ENCODE data around the gene PCCA.

Gene PCCA

GRCh38 chr13:100461309-100462030 lies 372.6 kb downstream of the PCCA start:
- Histone ChIP-seq H3K36me3 (ENCODE audit: control insufficient read depth, insufficient read depth, low read length) (no peaks in the 10 kb centered on the region), H3K9ac (ENCODE audit: low read depth, low read length) (no peak overlapping the region), H3K4me1 (ENCODE audit: control insufficient read depth, insufficient read depth, low read length) (peaks cover 30% of the 10 kb centered on the region), H3K9me3 (ENCODE audit: control insufficient read depth, insufficient read depth, low read length) (no peaks in the 10 kb centered on the region), H3K27ac (ENCODE audit: low read depth, low read length) (peak overlapping the region; percentile 53), H3K27me3 (ENCODE audit: control insufficient read depth, insufficient read depth, low read length) (no peaks in the 10 kb centered on the region), H3K4me3 (ENCODE audit: low read depth, low read length) (no peak overlapping the region)

- no peak overlapping the region for H3K27ac ChIP-seq (ENCODE audit: low read depth, low read length)
- no peak overlapping the region for H3K4me3 ChIP-seq (ENCODE audit: low read depth, low read length)
- no peaks in the 10 kb centered on the region for H3K36me3 ChIP-seq (ENCODE audit: control insufficient read depth, insufficient read depth, low read length)
- H3K4me1 ChIP-seq (ENCODE audit: control insufficient read depth, insufficient read depth, low read length) = peaks cover 30% of the 10 kb centered on the region
- H3K9me3 ChIP-seq (ENCODE audit: control insufficient read depth, insufficient read depth, low read length) = no peaks in the 10 kb centered on the region
- no peak overlapping the region for H3K9ac ChIP-seq (ENCODE audit: low read depth, low read length)
- H3K27me3 ChIP-seq (ENCODE audit: control insufficient read depth, insufficient read depth, low read length) = no peaks in the 10 kb centered on the region
Observed at GRCh38 chr13:100464006-100464405, 375.1 kb downstream of the PCCA start.

- Histone ChIP-seq H3K4me3 (ENCODE audit: low read depth, low read length) (no peak overlapping the region), H3K4me1 (ENCODE audit: control insufficient read depth, insufficient read depth, low read length) (peaks cover 30% of the 10 kb centered on the region), H3K9ac (ENCODE audit: low read depth, low read length) (no peak overlapping the region), H3K27ac (ENCODE audit: low read depth, low read length) (no peak overlapping the region), H3K9me3 (ENCODE audit: control insufficient read depth, insufficient read depth, low read length) (no peaks in the 10 kb centered on the region), H3K36me3 (ENCODE audit: control insufficient read depth, insufficient read depth, low read length) (no peaks in the 10 kb centered on the region), H3K27me3 (ENCODE audit: control insufficient read depth, insufficient read depth, low read length) (no peaks in the 10 kb centered on the region)
Observed at GRCh38 chr13:100465558-100465957, 376.7 kb downstream of the PCCA start.

GRCh38 chr13:100470866-100471505 lies 382.1 kb downstream of the PCCA start:
- Histone ChIP-seq H3K4me1 (ENCODE audit: control insufficient read depth, insufficient read depth, low read length) (peaks cover 20% of the 10 kb centered on the region), H3K27ac (ENCODE audit: low read depth, low read length) (no peak overlapping the region), H3K36me3 (ENCODE audit: control insufficient read depth, insufficient read depth, low read length) (no peaks in the 10 kb centered on the region), H3K9me3 (ENCODE audit: control insufficient read depth, insufficient read depth, low read length) (no peaks in the 10 kb centered on the region), H3K9ac (ENCODE audit: low read depth, low read length) (no peak overlapping the region), H3K27me3 (ENCODE audit: control insufficient read depth, insufficient read depth, low read length) (no peaks in the 10 kb centered on the region), H3K4me3 (ENCODE audit: low read depth, low read length) (no peak overlapping the region)

GRCh38 chr13:100473087-100473486 lies 384.2 kb downstream of the PCCA start:
- Histone ChIP-seq H3K9ac (ENCODE audit: low read depth, low read length) (no peak overlapping the region), H3K4me1 (ENCODE audit: control insufficient read depth, insufficient read depth, low read length) (peaks cover 30% of the 10 kb centered on the region), H3K4me3 (ENCODE audit: low read depth, low read length) (no peak overlapping the region), H3K9me3 (ENCODE audit: control insufficient read depth, insufficient read depth, low read length) (no peaks in the 10 kb centered on the region), H3K36me3 (ENCODE audit: control insufficient read depth, insufficient read depth, low read length) (no peaks in the 10 kb centered on the region), H3K27me3 (ENCODE audit: control insufficient read depth, insufficient read depth, low read length) (no peaks in the 10 kb centered on the region), H3K27ac (ENCODE audit: low read depth, low read length) (peak overlapping the region; percentile 54)

GRCh38 chr13:100473501-100474044 lies 384.7 kb downstream of the PCCA start:
- H3K27ac ChIP-seq (ENCODE audit: low read depth, low read length) = peak overlapping the region; percentile 54
- H3K4me1 ChIP-seq (ENCODE audit: control insufficient read depth, insufficient read depth, low read length) = peaks cover 31% of the 10 kb centered on the region
- H3K9me3 ChIP-seq (ENCODE audit: control insufficient read depth, insufficient read depth, low read length) = no peaks in the 10 kb centered on the region
- H3K36me3 ChIP-seq (ENCODE audit: control insufficient read depth, insufficient read depth, low read length) = no peaks in the 10 kb centered on the region
- H3K9ac ChIP-seq (ENCODE audit: low read depth, low read length) = no peak overlapping the region
- no peaks in the 10 kb centered on the region for H3K27me3 ChIP-seq (ENCODE audit: control insufficient read depth, insufficient read depth, low read length)
- no peak overlapping the region for H3K4me3 ChIP-seq (ENCODE audit: low read depth, low read length)

- Histone ChIP-seq H3K27ac (ENCODE audit: low read depth, low read length) (no peak overlapping the region), H3K4me3 (ENCODE audit: low read depth, low read length) (no peak overlapping the region), H3K27me3 (ENCODE audit: control insufficient read depth, insufficient read depth, low read length) (no peaks in the 10 kb centered on the region)
Observed at GRCh38 chr13:100476963-100477362, 388.1 kb downstream of the PCCA start.

GRCh38 chr13:100478107-100478809 lies 389.4 kb downstream of the PCCA start:
- Histone ChIP-seq H3K9me3 (ENCODE audit: control insufficient read depth, insufficient read depth, low read length) (no peaks in the 10 kb centered on the region), H3K4me1 (ENCODE audit: control insufficient read depth, insufficient read depth, low read length) (peaks cover 19% of the 10 kb centered on the region), H3K27ac (ENCODE audit: low read depth, low read length) (no peak overlapping the region), H3K9ac (ENCODE audit: low read depth, low read length) (no peak overlapping the region), H3K4me3 (ENCODE audit: low read depth, low read length) (no peak overlapping the region), H3K27me3 (ENCODE audit: control insufficient read depth, insufficient read depth, low read length) (no peaks in the 10 kb centered on the region), H3K36me3 (ENCODE audit: control insufficient read depth, insufficient read depth, low read length) (no peaks in the 10 kb centered on the region)

More at GRCh38 chr13:100476963-100477362, 388.1 kb downstream of the PCCA start:
- Histone ChIP-seq H3K9ac (ENCODE audit: low read depth, low read length) (no peak overlapping the region), H3K9me3 (ENCODE audit: control insufficient read depth, insufficient read depth, low read length) (no peaks in the 10 kb centered on the region), H3K36me3 (ENCODE audit: control insufficient read depth, insufficient read depth, low read length) (no peaks in the 10 kb centered on the region), H3K4me1 (ENCODE audit: control insufficient read depth, insufficient read depth, low read length) (peaks cover 30% of the 10 kb centered on the region)

GRCh38 chr13:100480676-100481075 lies 391.8 kb downstream of the PCCA start:
- Histone ChIP-seq H3K27ac (ENCODE audit: low read depth, low read length) (no peak overlapping the region), H3K9me3 (ENCODE audit: control insufficient read depth, insufficient read depth, low read length) (no peaks in the 10 kb centered on the region), H3K4me3 (ENCODE audit: low read depth, low read length) (no peak overlapping the region), H3K4me1 (ENCODE audit: control insufficient read depth, insufficient read depth, low read length) (peaks cover 18% of the 10 kb centered on the region), H3K36me3 (ENCODE audit: control insufficient read depth, insufficient read depth, low read length) (no peaks in the 10 kb centered on the region), H3K9ac (ENCODE audit: low read depth, low read length) (no peak overlapping the region), H3K27me3 (ENCODE audit: control insufficient read depth, insufficient read depth, low read length) (no peaks in the 10 kb centered on the region)

GRCh38 chr13:100483139-100483538 lies 394.2 kb downstream of the PCCA start:
- Histone ChIP-seq H3K9me3 (ENCODE audit: control insufficient read depth, insufficient read depth, low read length) (no peaks in the 10 kb centered on the region), H3K36me3 (ENCODE audit: control insufficient read depth, insufficient read depth, low read length) (no peaks in the 10 kb centered on the region), H3K9ac (ENCODE audit: low read depth, low read length) (no peak overlapping the region), H3K4me1 (ENCODE audit: control insufficient read depth, insufficient read depth, low read length) (peaks cover 17% of the 10 kb centered on the region), H3K4me3 (ENCODE audit: low read depth, low read length) (no peak overlapping the region), H3K27ac (ENCODE audit: low read depth, low read length) (no peak overlapping the region), H3K27me3 (ENCODE audit: control insufficient read depth, insufficient read depth, low read length) (no peaks in the 10 kb centered on the region)

Data from HUES48 (cell line).